ENCODE data around the gene RPEL1. TPM values are rescaled to one million over a fixed set of nuclear protein-coding genes. Genes with fewer than 3 reads are reported as not detected.

RPEL1 gene
- total and polyA plus RNA-seq, 2 of the 8 experiments (the other 6 are each of a cell fraction or from before 2014, with no cell fraction given), result 0.12 TPM; not detected in 1

- Histone ChIP-seq H2AFZ (ENCODE audit: low read length) (no peak overlapping the region), H3K27me3 (replicated peaks in 1 of 4; ENCODE audit: control insufficient read depth in 3 of 4, extremely low read depth in 1 of 4, insufficient read depth in 3 of 4, low read length in 3 of 4) (no peaks in the 10 kb centered on the region), H3K9ac (replicated peaks in 1 of 4; ENCODE audit: extremely low read depth in 1 of 4, low read depth in 3 of 4, low read length in 3 of 4) (no peak overlapping the region), H2BK20ac (ENCODE audit: low read length) (no peak overlapping the region), H4K5ac (ENCODE audit: insufficient read length, low read depth, low read length) (no peak overlapping the region), H3K4ac (replicated peaks; ENCODE audit: insufficient read length, low read depth, low read length) (no peak overlapping the region), H3K14ac (ENCODE audit: insufficient read length) (no peak overlapping the region), H4K8ac (ENCODE audit: extremely low read depth, insufficient read depth, low read length) (no peak overlapping the region), H2BK12ac (ENCODE audit: low read depth, low read length) (no peak overlapping the region), H3K56ac (replicated peaks; ENCODE audit: insufficient read length, low read depth, low read length) (no peak overlapping the region), H2AK5ac (ENCODE audit: low read depth, low read length) (no peak overlapping the region), H3K9me3 (ENCODE audit: insufficient read depth in 2 of 2, low read depth in 1 of 2, low read length in 1 of 2) (no peaks in the 10 kb centered on the region), H3K79me1 (ENCODE audit: low read depth, low read length) (no peaks in the 10 kb centered on the region), H3K23me2 (ENCODE audit: low read depth, low read length) (no peaks in the 10 kb centered on the region), H3K18ac (ENCODE audit: extremely low read depth, low read length) (no peak overlapping the region), H4K91ac (replicated peaks; ENCODE audit: insufficient read length, low read length) (no peak overlapping the region), H4K20me1 (replicated peaks in 1 of 2; ENCODE audit: control insufficient read depth in 1 of 2, insufficient read depth in 2 of 2, low read length in 2 of 2) (no peaks in the 10 kb centered on the region), H3K23ac (ENCODE audit: insufficient read length) (no peak overlapping the region), H2BK5ac (ENCODE audit: low read depth, low read length) (no peak overlapping the region), H3K79me2 (ENCODE audit: control insufficient read depth in 1 of 2, insufficient read depth in 2 of 2, low read length in 2 of 2) (no peaks in the 10 kb centered on the region), H2BK15ac (ENCODE audit: low read length) (no peak overlapping the region), H3K4me1 (replicated peaks in 1 of 4; ENCODE audit: control insufficient read depth in 3 of 4, insufficient read depth in 4 of 4, low read length in 3 of 4) (no peaks in the 10 kb centered on the region), H3K4me3 (ENCODE audit: extremely low read depth in 1 of 4, insufficient read depth in 2 of 4, low read depth in 3 of 4, low read length in 4 of 4) (no peak overlapping the region), H3K4me2 (ENCODE audit: insufficient read depth in 1 of 2, low read depth in 2 of 2, low read length in 2 of 2) (no peak overlapping the region), H2BK120ac (replicated peaks; ENCODE audit: low read depth, low read length) (no peak overlapping the region), H3K36me3 (ENCODE audit: control insufficient read depth in 2 of 4, insufficient read depth in 4 of 4, low read length in 3 of 4) (no peaks in the 10 kb centered on the region), H3K27ac (ENCODE audit: low read depth, low read length) (no peak overlapping the region)
- POLR2A ChIA-PET (ENCODE audit: partially characterized antibody), result interaction anchor here (0.9 to 1.6 kb wide), 2 partner anchors 11 to 26 kb away, joined by 4 to 5 read pairs; no protein-coding TSS in a partner anchor
- no peak for FAIRE-seq
- WGBS, 2 experiments (ENCODE audit: extremely low coverage in 1 of 2, insufficient coverage in 1 of 2, insufficient read length in 1 of 2, insufficient replicate concordance in 2 of 2, low coverage in 1 of 2, low lambda C conversion rate in 2 of 2, missing lambda C conversion rate in 1 of 2), result 80% methylated on average over 2 of the region's 2 CpGs; no CpG with 5 or more reads in 1 of the 2 experiments
- TF ChIP-seq BACH1 (IDR thresholded peaks at IDR 0.05; ENCODE audit: low read length), result no peak
- TF ChIP-seq RXRA (IDR thresholded peaks at IDR 0.05; ENCODE audit: insufficient read depth, low read depth, low read length), result no peak
- no peak for TF ChIP-seq KDM1A (IDR thresholded peaks at IDR 0.05; ENCODE audit: borderline replicate concordance, low read length)
- TF ChIP-seq HDAC2 (IDR thresholded peaks at IDR 0.05; ENCODE audit: borderline replicate concordance in 1 of 2, low read depth in 2 of 2, low read length in 2 of 2), result no peak
- no peak for TF ChIP-seq BCL11A (IDR thresholded peaks at IDR 0.05; ENCODE audit: low read depth in 2 of 2, low read length in 2 of 2)
- TF ChIP-seq YY1 (IDR thresholded peaks at IDR 0.05; ENCODE audit: low read depth, low read length), result no peak
- TF ChIP-seq SP4 (IDR thresholded peaks at IDR 0.05; ENCODE audit: low read length), result no peak
- TF ChIP-seq KDM5A (IDR thresholded peaks at IDR 0.05; ENCODE audit: low read length), result no peak
- no peak for DNase-seq (ENCODE audit: low read depth in 1 of 2, low spot score in 2 of 2)
- CTCF ChIA-PET (ENCODE audit: partially characterized antibody), result interaction anchor here (0.8 kb wide), 2 partner anchors 14 to 39 kb away, joined by 3 read pairs; no protein-coding TSS in a partner anchor
Observed at GRCh38 chr10:103295374-103296015, 49.8 kb downstream of the RPEL1 start.
